Ovary (tissue), 3 donors: ENCODE measurements around the gene YPEL1.

Source experiments
- POLR2A ChIP-seq: fragments of 450-650 bp; IDR thresholded peaks from one replicate; pipeline ENCODE4 v1.6.1; 2017; ENCODE audit warnings: antibody characterized with exemption, mild to moderate bottlenecking, moderate library complexity
- TF ChIP-seq, protein P1 (sequence below), 3 donors: fragments of 450-650 bp in 2 of 3; fragments of 200-600 bp in 1 of 3; IDR thresholded peaks; one replicate each; pipeline versions ENCODE4 v1.5.1 to v1.8.0; 2016 to 2022; ENCODE audit warnings: antibody characterized with exemption in 3 of 3, mild to moderate bottlenecking in 1 of 3
- donor health status: DM: no; HTN: no; CAD: no.

DNA sequence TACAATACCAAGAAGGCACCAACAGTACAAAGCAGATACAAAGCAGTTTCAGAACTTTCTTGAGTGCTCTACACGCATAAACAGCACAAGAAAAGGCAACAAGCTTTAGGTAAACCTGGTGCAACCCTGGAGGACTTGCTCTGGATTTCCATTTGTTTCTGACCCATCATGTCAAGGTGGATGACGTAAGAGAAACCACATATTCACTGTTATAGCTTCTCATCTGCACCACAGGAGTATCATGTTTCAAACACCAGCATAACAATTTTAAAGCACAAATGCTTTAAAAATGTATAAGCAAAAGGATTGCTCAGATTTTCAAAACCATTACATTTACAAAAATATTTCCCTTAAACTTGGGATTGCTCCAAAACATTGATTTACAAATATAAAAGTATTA is 25.0 kb upstream of the YPEL1 start:
- TF ChIP-seq, protein P1, sequence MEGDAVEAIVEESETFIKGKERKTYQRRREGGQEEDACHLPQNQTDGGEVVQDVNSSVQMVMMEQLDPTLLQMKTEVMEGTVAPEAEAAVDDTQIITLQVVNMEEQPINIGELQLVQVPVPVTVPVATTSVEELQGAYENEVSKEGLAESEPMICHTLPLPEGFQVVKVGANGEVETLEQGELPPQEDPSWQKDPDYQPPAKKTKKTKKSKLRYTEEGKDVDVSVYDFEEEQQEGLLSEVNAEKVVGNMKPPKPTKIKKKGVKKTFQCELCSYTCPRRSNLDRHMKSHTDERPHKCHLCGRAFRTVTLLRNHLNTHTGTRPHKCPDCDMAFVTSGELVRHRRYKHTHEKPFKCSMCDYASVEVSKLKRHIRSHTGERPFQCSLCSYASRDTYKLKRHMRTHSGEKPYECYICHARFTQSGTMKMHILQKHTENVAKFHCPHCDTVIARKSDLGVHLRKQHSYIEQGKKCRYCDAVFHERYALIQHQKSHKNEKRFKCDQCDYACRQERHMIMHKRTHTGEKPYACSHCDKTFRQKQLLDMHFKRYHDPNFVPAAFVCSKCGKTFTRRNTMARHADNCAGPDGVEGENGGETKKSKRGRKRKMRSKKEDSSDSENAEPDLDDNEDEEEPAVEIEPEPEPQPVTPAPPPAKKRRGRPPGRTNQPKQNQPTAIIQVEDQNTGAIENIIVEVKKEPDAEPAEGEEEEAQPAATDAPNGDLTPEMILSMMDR (IDR thresholded peaks at IDR 0.05) = no peak
- no peak for TF ChIP-seq POLR2A
